Measurements from ENCODE around the gene NUBP1. TPM values are rescaled to one million over a fixed set of nuclear protein-coding genes. Genes with fewer than 3 reads are reported as not detected.

The NUBP1 gene
- polyA plus RNA-seq, 2 of the 4 experiments (the other 2 are of a cell fraction) = 34.1 to 49.9 TPM

- CTCF ChIA-PET = interaction anchor here (1.1 to 1.3 kb wide), 2 partner anchors 185 to 380 kb away, joined by 3 read pairs; no protein-coding TSS in a partner anchor
- 89% methylated on average over 13 of the region's 21 CpGs for WGBS (ENCODE audit: missing lambda C conversion rate)
- no peak overlapping the region for H3K4me2 ChIP-seq
- no peak for TF ChIP-seq POLR2A (IDR thresholded peaks at IDR 0.05; ENCODE audit: low read length)
- FAIRE-seq (no peak), ATAC-seq (no peak), DNase-seq (ENCODE audit: low read depth in 1 of 2, low spot score in 1 of 2) (no peak)
- no peak overlapping the region for H3K27ac ChIP-seq
- no peaks in the 10 kb centered on the region for H3K9me3 ChIP-seq
- POLR2A ChIA-PET = no interaction called here
- H3K4me3 ChIP-seq = no peak overlapping the region
- H3K4me1 ChIP-seq = no peaks in the 10 kb centered on the region
Measured at GRCh38 chr16:10694306-10694705, 49.3 kb upstream of the NUBP1 start.

DNA sequence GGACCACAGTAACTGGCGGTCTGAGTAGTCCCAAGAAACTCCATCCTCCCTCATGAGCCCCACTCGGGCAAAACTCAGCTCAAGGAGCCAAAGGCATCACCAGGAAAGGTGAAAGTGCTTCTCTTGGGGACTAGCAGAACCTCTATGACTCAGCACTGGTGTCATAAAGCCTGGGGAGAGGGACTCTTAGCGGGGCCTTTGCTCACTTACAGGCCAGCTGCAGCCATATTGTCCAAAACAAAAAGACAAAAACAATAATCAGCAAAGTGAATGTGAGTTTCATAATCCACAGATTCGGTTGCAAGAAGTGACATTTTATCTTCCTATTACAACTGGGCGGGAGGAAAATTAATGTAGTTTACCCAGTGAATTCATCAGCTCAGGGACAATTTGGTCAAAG is 48.8 kb upstream of the NUBP1 start, which contains the start of gene TEKT5:
TEKT5 (minus strand) TSS at position 101 of the 400 bp plus-strand sequence; CDS start at position 44, 57 bp downstream.
- Histone ChIP-seq H3K4me1 (no peaks in the 10 kb centered on the region), H3K4me2 (no peak within 1 kb of the TSS), H3K4me3 (no peak within 1 kb of the TSS), H3K9me3 (no peaks in the 10 kb centered on the region), H3K27ac (no peak within 1 kb of the TSS)
- FAIRE-seq (no peak), ATAC-seq (no peak), DNase-seq (ENCODE audit: low read depth in 1 of 2, low spot score in 1 of 2) (no peak)
- ChIA-PET CTCF (interaction anchor here (1.1 to 1.3 kb wide), 2 partner anchors 185 to 380 kb away, joined by 3 read pairs; no protein-coding TSS in a partner anchor), POLR2A (no interaction called here)
- TF ChIP-seq RAD21 (conservative IDR thresholded peaks at IDR 0.05 in 1 of 2, IDR thresholded peaks at IDR 0.05 in 1 of 2) (no peak), HOXB13 (CRISPR knock-in tag; IDR thresholded peaks at IDR 0.05; ENCODE audit: low read depth) (no peak), HMGXB4 (CRISPR knock-in tag; IDR thresholded peaks at IDR 0.05; ENCODE audit: borderline replicate concordance) (no peak), MAFK (IDR thresholded peaks at IDR 0.05; ENCODE audit: partially characterized antibody) (no peak), RNF2 (IDR thresholded peaks at IDR 0.05; ENCODE audit: borderline replicate concordance, low read depth) (no peak), FOSB (CRISPR knock-in tag; IDR thresholded peaks at IDR 0.05) (no peak), POLR2AphosphoS2 (conservative IDR thresholded peaks at IDR 0.05; ENCODE audit: low read length) (no peak), RCOR1 (IDR thresholded peaks at IDR 0.05; ENCODE audit: low read depth, low read length) (no peak), ZC3H11A (IDR thresholded peaks at IDR 0.05) (no peak), FOSL2 (IDR thresholded peaks at IDR 0.05) (no peak), FOSL2 (CRISPR knock-in tag; IDR thresholded peaks at IDR 0.05) (no peak), SREBF2 (IDR thresholded peaks at IDR 0.05) (no peak), HOXA7 (CRISPR knock-in tag; IDR thresholded peaks at IDR 0.05) (no peak)
- TF ChIP-seq, protein P1, sequence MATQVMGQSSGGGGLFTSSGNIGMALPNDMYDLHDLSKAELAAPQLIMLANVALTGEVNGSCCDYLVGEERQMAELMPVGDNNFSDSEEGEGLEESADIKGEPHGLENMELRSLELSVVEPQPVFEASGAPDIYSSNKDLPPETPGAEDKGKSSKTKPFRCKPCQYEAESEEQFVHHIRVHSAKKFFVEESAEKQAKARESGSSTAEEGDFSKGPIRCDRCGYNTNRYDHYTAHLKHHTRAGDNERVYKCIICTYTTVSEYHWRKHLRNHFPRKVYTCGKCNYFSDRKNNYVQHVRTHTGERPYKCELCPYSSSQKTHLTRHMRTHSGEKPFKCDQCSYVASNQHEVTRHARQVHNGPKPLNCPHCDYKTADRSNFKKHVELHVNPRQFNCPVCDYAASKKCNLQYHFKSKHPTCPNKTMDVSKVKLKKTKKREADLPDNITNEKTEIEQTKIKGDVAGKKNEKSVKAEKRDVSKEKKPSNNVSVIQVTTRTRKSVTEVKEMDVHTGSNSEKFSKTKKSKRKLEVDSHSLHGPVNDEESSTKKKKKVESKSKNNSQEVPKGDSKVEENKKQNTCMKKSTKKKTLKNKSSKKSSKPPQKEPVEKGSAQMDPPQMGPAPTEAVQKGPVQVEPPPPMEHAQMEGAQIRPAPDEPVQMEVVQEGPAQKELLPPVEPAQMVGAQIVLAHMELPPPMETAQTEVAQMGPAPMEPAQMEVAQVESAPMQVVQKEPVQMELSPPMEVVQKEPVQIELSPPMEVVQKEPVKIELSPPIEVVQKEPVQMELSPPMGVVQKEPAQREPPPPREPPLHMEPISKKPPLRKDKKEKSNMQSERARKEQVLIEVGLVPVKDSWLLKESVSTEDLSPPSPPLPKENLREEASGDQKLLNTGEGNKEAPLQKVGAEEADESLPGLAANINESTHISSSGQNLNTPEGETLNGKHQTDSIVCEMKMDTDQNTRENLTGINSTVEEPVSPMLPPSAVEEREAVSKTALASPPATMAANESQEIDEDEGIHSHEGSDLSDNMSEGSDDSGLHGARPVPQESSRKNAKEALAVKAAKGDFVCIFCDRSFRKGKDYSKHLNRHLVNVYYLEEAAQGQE (IDR thresholded peaks at IDR 0.05) = no peak
- TF ChIP-seq, protein P2, sequence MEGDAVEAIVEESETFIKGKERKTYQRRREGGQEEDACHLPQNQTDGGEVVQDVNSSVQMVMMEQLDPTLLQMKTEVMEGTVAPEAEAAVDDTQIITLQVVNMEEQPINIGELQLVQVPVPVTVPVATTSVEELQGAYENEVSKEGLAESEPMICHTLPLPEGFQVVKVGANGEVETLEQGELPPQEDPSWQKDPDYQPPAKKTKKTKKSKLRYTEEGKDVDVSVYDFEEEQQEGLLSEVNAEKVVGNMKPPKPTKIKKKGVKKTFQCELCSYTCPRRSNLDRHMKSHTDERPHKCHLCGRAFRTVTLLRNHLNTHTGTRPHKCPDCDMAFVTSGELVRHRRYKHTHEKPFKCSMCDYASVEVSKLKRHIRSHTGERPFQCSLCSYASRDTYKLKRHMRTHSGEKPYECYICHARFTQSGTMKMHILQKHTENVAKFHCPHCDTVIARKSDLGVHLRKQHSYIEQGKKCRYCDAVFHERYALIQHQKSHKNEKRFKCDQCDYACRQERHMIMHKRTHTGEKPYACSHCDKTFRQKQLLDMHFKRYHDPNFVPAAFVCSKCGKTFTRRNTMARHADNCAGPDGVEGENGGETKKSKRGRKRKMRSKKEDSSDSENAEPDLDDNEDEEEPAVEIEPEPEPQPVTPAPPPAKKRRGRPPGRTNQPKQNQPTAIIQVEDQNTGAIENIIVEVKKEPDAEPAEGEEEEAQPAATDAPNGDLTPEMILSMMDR (IDR thresholded peaks at IDR 0.05) = no peak
- WGBS (ENCODE audit: missing lambda C conversion rate) = 53% methylated on average over 5 of the region's 5 CpGs

DNA sequence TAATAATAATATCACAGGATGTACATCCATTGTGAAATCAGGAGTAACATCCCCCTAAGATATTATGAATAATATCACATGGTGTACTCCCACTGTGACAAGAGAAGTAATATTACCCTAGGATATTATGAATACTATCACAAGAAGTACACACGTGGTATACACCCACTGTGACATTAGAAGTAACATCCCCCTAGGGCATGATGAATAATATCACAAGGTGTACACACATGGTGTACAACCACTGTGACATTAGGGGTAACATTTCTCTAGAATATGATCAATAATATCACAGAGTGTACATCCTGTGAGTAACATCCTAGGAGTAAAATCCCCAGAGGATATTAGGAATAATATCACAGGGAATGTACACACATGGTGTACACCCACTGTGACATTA is 43.9 kb upstream of the NUBP1 start:
- 16% methylated on average over 1 of the region's 1 CpG for WGBS (ENCODE audit: missing lambda C conversion rate)
- no peak for ATAC-seq
- H3K9me3 ChIP-seq = no peaks in the 10 kb centered on the region

More for the DNA sequence above, 43.9 kb upstream of the NUBP1 start:
- Histone ChIP-seq H3K4me3 (no peak overlapping the region), H3K27ac (no peak overlapping the region), H3K4me2 (no peak overlapping the region), H3K4me1 (no peaks in the 10 kb centered on the region)
- FAIRE-seq (no peak), DNase-seq (ENCODE audit: low read depth in 1 of 2, low spot score in 1 of 2) (no peak)
- TF ChIP-seq HES2 (IDR thresholded peaks at IDR 0.05) (no peak), HEYL (CRISPR knock-in tag; IDR thresholded peaks at IDR 0.05) (no peak)
- POLR2A ChIA-PET = no interaction called here
- CTCF ChIA-PET = no interaction called here

All from A549 (cell line).